B cell (primary cell): Measurements from ENCODE around the gene TNP2. TPM values are rescaled to one million over a fixed set of nuclear protein-coding genes. Genes with fewer than 3 reads are reported as not detected.

ENCODE experiments used
- ATAC-seq: fragments of 200-7000 bp; cut with Tn5 transposase; one replicate; pipeline ENCODE4 v1.10.0; 2021; ENCODE audit warnings: low read depth, mild to moderate bottlenecking, moderate number of reproducible peaks, moderate library complexity
- CTCF ChIA-PET: fragments of 350-600 bp; sonication (Branson Sonifier 250); formaldehyde crosslinking; loops from one replicate; lab custom pipeline; 2021; ENCODE audit warnings: antibody characterized with exemption, inconsistent platforms; lab: Charles Lee
- POLR2A ChIA-PET: fragments of 350-600 bp; sonication (Branson Sonifier 250); formaldehyde crosslinking; loops from one replicate; lab custom pipeline; 2021; ENCODE audit warnings: antibody characterized with exemption; lab: Charles Lee
- DNase-seq: peaks from one replicate; pipeline ENCODE4 v3.0.0; 2013
- H2AFZ ChIP-seq: 2 replicates; pipeline ENCODE4 v1.6.1; 2012; ENCODE audit warnings: mild to moderate bottlenecking, low read depth, low read length; ENCODE audit not compliant: insufficient read depth, poor library complexity, severe bottlenecking
- H3K27ac ChIP-seq, 2 donors: 1 replicate in 1 of 2; 2 replicates in 1 of 2; pipeline ENCODE4 v1.5.1; 2012 to 2013; ENCODE audit warnings: low read length in 2 of 2, mild to moderate bottlenecking in 2 of 2, moderate library complexity in 1 of 2
- H3K27me3 ChIP-seq, 4 experiments: fragments of 200-600 bp in 1 of 4; sonication (generic) in 1 of 4; replicated peaks in 1 of 4; 1 replicate in 2 of 4; 2 replicates in 2 of 4; pipeline versions ENCODE4 v1.6.1 to v1.7.0; 2013 to 2016; ENCODE audit warnings: low read length in 3 of 4, mild to moderate bottlenecking in 2 of 4, mixed read lengths in 1 of 4, moderate library complexity in 1 of 4; ENCODE audit not compliant: insufficient read depth in 4 of 4, control insufficient read depth in 3 of 4; ENCODE audit errors: control extremely low read depth in 1 of 4
- H3K36me3 ChIP-seq, 2 experiments: replicated peaks in 1 of 2; 1 replicate in 1 of 2; 2 replicates in 1 of 2; pipeline versions ENCODE4 v1.6.1 to v1.7.1; 2013; ENCODE audit warnings: low read length in 1 of 2; ENCODE audit not compliant: insufficient read depth in 2 of 2, control insufficient read depth in 1 of 2; ENCODE audit errors: control extremely low read depth in 1 of 2, extremely low read depth in 1 of 2
- H3K4me1 ChIP-seq, 2 donors: fragments of 200-600 bp in 1 of 2; sonication (generic) in 1 of 2; 1 replicate in 1 of 2; 2 replicates in 1 of 2; pipeline versions ENCODE4 v1.5.1 to v1.6.1; 2013 to 2017; ENCODE audit warnings: low read length in 2 of 2; ENCODE audit not compliant: control insufficient read depth in 2 of 2, insufficient read depth in 2 of 2
- H3K4me2 ChIP-seq: replicated peaks from 2 replicates; pipeline ENCODE3; 2012; ENCODE audit warnings: mild to moderate bottlenecking, low read depth, low read length; ENCODE audit not compliant: poor library complexity, severe bottlenecking
- H3K4me3 ChIP-seq, 5 experiments: fragments of 200-600 bp in 1 of 5; sonication (generic) in 1 of 5; 1 replicate in 3 of 5; 2 replicates in 2 of 5; pipeline versions ENCODE4 v1.5.1 to v1.7.0; 2011 to 2016; ENCODE audit warnings: low read length in 4 of 5, mild to moderate bottlenecking in 4 of 5, low read depth in 2 of 5, control low read depth in 1 of 5, moderate library complexity in 1 of 5; ENCODE audit not compliant: insufficient read depth in 1 of 5; ENCODE audit errors: control extremely low read depth in 1 of 5, extremely low read depth in 1 of 5
- H3K79me2 ChIP-seq: fragments of 200-600 bp; sonication (generic); one replicate; pipeline ENCODE4 v1.6.0; 2016; ENCODE audit warnings: low read length; ENCODE audit not compliant: control insufficient read depth, insufficient read depth
- H3K9ac ChIP-seq: fragments of 200-600 bp; sonication (generic); 2 replicates; pipeline ENCODE4 v1.6.1; 2017; ENCODE audit warnings: mild to moderate bottlenecking, low read length, moderate library complexity
- H3K9me3 ChIP-seq, 3 donors: one replicate each; pipeline versions ENCODE4 v1.6.1 to v1.7.1; 2013; ENCODE audit warnings: low read length in 2 of 3; ENCODE audit not compliant: control insufficient read depth in 2 of 3, insufficient read depth in 1 of 3; ENCODE audit errors: control extremely low read depth in 1 of 3
- H4K20me1 ChIP-seq: 2 replicates; pipeline ENCODE4 v1.6.0; 2012; ENCODE audit warnings: mild to moderate bottlenecking, low read length; ENCODE audit not compliant: insufficient read depth, control insufficient read depth, poor library complexity, severe bottlenecking
- H3K27ac Mint-ChIP-seq: one replicate; pipeline ENCODE4 v1.8.0; 2021; ENCODE audit warnings: mixed read lengths
- H3K27me3 Mint-ChIP-seq: one replicate; pipeline ENCODE4 v1.8.0; 2021; ENCODE audit warnings: mixed read lengths
- H3K4me1 Mint-ChIP-seq: one replicate; pipeline ENCODE4 v1.8.0; 2021; ENCODE audit warnings: mixed read lengths
- H3K4me3 Mint-ChIP-seq: one replicate; pipeline ENCODE4 v1.8.0; 2021; ENCODE audit warnings: mixed read lengths
- H3K9me3 Mint-ChIP-seq: one replicate; pipeline ENCODE4 v1.8.0; 2022; ENCODE audit warnings: mixed read lengths; ENCODE audit not compliant: insufficient read depth
- EZH2 ChIP-seq: IDR thresholded peaks from 2 replicates; pipeline ENCODE4 v1.6.1; 2012; ENCODE audit warnings: borderline replicate concordance, low read depth, mild to moderate bottlenecking, moderate library complexity, low read length; ENCODE audit not compliant: insufficient read depth, poor library complexity, severe bottlenecking
- WGBS: methylation state at CpG from one replicate; pipeline ENCODE4 v1.1.5; 2013; ENCODE audit warnings: missing lambda C conversion rate; ENCODE audit not compliant: insufficient coverage; 5-methylcytosine and 5-hydroxymethylcytosine counted together
- intact Hi-C: fragments of 100-400 bp; cut with micrococcal nuclease; formaldehyde crosslinking; loops from one replicate; pipeline ENCODE4 v1.10.0; 2022
- polyA plus RNA-seq: library from polyadenylated mRNA; depleted of rRNA; stranded (reverse); fragments of >200 nt; gene quantifications from 2 replicates; pipeline ENCODE4 v1.2.3, GENCODE V29; 2012
- total RNA-seq, 2 donors: library from RNA; stranded (reverse); fragments of 120-200 nt in 1 of 2; gene quantifications; 1 replicate in 1 of 2; 2 replicates in 1 of 2; pipeline versions ENCODE4 v1.2.3 to v1.2.4, GENCODE V29; 2013 to 2022
- TF ChIP-seq, protein P1 (sequence below): fragments of 200-600 bp; IDR thresholded peaks from one replicate; pipeline ENCODE4 v1.8.0; 2022; ENCODE audit warnings: antibody characterized with exemption, mild to moderate bottlenecking

The TNP2 gene
- total and polyA plus RNA-seq, 2 donors (not counting 1 experiment from before 2014, with no cell fraction given): not detected

DNA sequence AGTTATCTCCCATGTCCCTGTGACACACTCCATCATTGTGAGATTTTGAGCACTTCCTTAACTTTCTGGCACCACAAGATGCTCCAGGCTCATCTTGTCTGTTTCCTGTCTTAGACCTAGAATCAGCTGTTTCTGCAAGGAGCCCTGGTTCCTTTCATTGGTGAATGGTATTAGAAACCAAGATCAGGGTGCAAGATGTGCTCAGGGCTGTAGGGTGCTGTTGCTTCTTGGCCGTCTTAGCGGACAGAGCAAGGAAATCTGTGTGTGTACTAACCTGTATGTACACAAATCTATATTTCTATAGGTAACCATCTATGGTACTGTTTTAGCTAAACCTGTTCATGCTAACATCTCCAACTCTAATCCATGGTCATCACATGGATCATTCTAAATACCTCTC lies 20.1 kb upstream of the TNP2 start:
- Histone ChIP-seq H3K27ac (no peak overlapping the region), H3K4me2 (no peak overlapping the region), H3K36me3 (no peaks in the 10 kb centered on the region), H4K20me1 (no peaks in the 10 kb centered on the region), H3K9ac (no peak overlapping the region), H3K79me2 (no peaks in the 10 kb centered on the region), H3K4me1 (peaks cover 12 to 13% of the 10 kb centered on the region in 2 donors), H3K9me3 (peaks cover 0 to 6% (median 0%) of the 10 kb centered on the region in 3 donors), H3K4me3 (no peak overlapping the region), H2AFZ (no peak overlapping the region), H3K27me3 (peaks cover 0 to 6% (median 0%) of the 10 kb centered on the region in 4 experiments)
- H3K27me3 Mint-ChIP-seq: no peaks in the 10 kb centered on the region
- DNase-seq (no peak), ATAC-seq (no peak)
- H3K9me3 Mint-ChIP-seq: peaks cover 5% of the 10 kb centered on the region
- TF ChIP-seq, protein P1, sequence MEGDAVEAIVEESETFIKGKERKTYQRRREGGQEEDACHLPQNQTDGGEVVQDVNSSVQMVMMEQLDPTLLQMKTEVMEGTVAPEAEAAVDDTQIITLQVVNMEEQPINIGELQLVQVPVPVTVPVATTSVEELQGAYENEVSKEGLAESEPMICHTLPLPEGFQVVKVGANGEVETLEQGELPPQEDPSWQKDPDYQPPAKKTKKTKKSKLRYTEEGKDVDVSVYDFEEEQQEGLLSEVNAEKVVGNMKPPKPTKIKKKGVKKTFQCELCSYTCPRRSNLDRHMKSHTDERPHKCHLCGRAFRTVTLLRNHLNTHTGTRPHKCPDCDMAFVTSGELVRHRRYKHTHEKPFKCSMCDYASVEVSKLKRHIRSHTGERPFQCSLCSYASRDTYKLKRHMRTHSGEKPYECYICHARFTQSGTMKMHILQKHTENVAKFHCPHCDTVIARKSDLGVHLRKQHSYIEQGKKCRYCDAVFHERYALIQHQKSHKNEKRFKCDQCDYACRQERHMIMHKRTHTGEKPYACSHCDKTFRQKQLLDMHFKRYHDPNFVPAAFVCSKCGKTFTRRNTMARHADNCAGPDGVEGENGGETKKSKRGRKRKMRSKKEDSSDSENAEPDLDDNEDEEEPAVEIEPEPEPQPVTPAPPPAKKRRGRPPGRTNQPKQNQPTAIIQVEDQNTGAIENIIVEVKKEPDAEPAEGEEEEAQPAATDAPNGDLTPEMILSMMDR: no peak
- no CpG with 5 or more reads among the region's 2 CpGs for WGBS
- peaks cover 38% of the 10 kb centered on the region for H3K4me1 Mint-ChIP-seq
- intact Hi-C loops: no loop called here
- POLR2A ChIA-PET: no interaction called here
- CTCF ChIA-PET: interaction anchor here (1.3 kb wide), 1 partner anchor 33 kb away, joined by 3 read pairs; the partner anchor contains the start of gene SOCS1
- no peak overlapping the region for H3K4me3 Mint-ChIP-seq
- no peak overlapping the region for H3K27ac Mint-ChIP-seq

DNA sequence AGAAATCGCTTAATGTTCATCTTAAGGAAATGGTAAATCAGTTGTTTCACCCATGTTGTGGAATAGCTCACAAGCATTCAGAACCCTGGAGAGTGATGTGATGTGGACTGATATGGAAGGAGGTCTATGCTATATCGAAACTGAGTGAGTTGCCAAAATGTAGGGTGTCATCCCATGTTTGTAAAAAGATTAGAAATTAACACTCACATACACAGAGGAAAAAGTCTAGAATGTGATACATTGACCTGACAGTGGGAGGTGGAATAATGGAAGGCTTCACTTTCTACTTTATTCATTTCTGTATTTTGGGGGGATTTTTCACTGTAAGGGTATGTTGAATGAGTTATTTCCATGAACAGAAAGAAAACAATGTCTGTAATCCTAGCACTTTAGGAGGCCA lies 16.7 kb upstream of the TNP2 start:
- 100% methylated on average over 1 of the region's 2 CpGs for WGBS
- H3K4me2 ChIP-seq: no peak overlapping the region
- no peak overlapping the region for H3K9ac ChIP-seq
- H3K9me3 ChIP-seq: peaks cover 0 to 6% (median 0%) of the 10 kb centered on the region in 3 donors
- no peaks in the 10 kb centered on the region for H3K79me2 ChIP-seq
- no peaks in the 10 kb centered on the region for H3K36me3 ChIP-seq
- H4K20me1 ChIP-seq: no peaks in the 10 kb centered on the region
- H3K4me3 ChIP-seq: no peak overlapping the region
- no peaks in the 10 kb centered on the region for H3K27me3 ChIP-seq
- no peak overlapping the region for H3K27ac ChIP-seq
- H3K27me3 Mint-ChIP-seq: no peaks in the 10 kb centered on the region
- ATAC-seq: no peak
- CTCF ChIA-PET: interaction anchor here (1.1 kb wide), 2 partner anchors 8 to 321 kb away, joined by 3 to 5 read pairs; no protein-coding TSS in a partner anchor
- TF ChIP-seq, protein P1: no peak
- no peak for TF ChIP-seq EZH2
- H3K27ac Mint-ChIP-seq: peak overlapping the region; percentile 5
- H3K9me3 Mint-ChIP-seq: peaks cover 5% of the 10 kb centered on the region
- intact Hi-C loops: no loop called here
- peaks cover 17% of the 10 kb centered on the region for H3K4me1 Mint-ChIP-seq
- H2AFZ ChIP-seq: no peak overlapping the region
- H3K4me3 Mint-ChIP-seq: no peak overlapping the region
- peaks cover 5% of the 10 kb centered on the region in 2 donors for H3K4me1 ChIP-seq
- POLR2A ChIA-PET: no interaction called here
- DNase-seq: no peak
